Mesendoderm (in vitro differentiated cells): Measurements from ENCODE around the gene KCNA5.

ENCODE experiments used
- DNase-seq: peaks from one replicate; pipeline ENCODE4 v3.0.0; 2013
- H2AK5ac ChIP-seq: 2 replicates; pipeline ENCODE4 v1.6.1; 2013; ENCODE audit warnings: low read length, inconsistent platforms
- H2BK120ac ChIP-seq: 2 replicates; pipeline ENCODE4 v1.6.1; 2013; ENCODE audit warnings: low read depth, mild to moderate bottlenecking, low read length, moderate library complexity, mixed read lengths
- H2BK15ac ChIP-seq: replicated peaks from 2 replicates; pipeline ENCODE4 v1.6.1; 2013; ENCODE audit warnings: low read depth, mild to moderate bottlenecking, moderate library complexity
- H2BK5ac ChIP-seq: 2 replicates; pipeline ENCODE4 v1.6.1; 2013; ENCODE audit warnings: low read length, inconsistent platforms
- H3K18ac ChIP-seq: 2 replicates; pipeline ENCODE4 v1.6.1; 2013; ENCODE audit warnings: mild to moderate bottlenecking, low read length, mixed read lengths
- H3K23ac ChIP-seq: one replicate; pipeline ENCODE4 v1.6.1; 2013; ENCODE audit warnings: low read length
- H3K27ac ChIP-seq: 2 replicates; pipeline ENCODE4 v1.5.1; 2013; ENCODE audit warnings: low read depth, mild to moderate bottlenecking, inconsistent platforms, low read length, moderate library complexity
- H3K27me3 ChIP-seq: 2 replicates; pipeline ENCODE4 v1.6.1; 2013; ENCODE audit warnings: low read length, control low read depth, mild to moderate bottlenecking, inconsistent platforms; ENCODE audit not compliant: insufficient read depth, poor library complexity
- H3K36me3 ChIP-seq: 2 replicates; pipeline ENCODE4 v1.6.1; 2013; ENCODE audit warnings: low read length, inconsistent platforms; ENCODE audit not compliant: control insufficient read depth, insufficient read depth
- H3K4ac ChIP-seq: one replicate; pipeline ENCODE4 v1.6.1; 2013; ENCODE audit warnings: low read depth, mild to moderate bottlenecking, low read length, moderate library complexity
- H3K4me1 ChIP-seq: 2 replicates; pipeline ENCODE4 v1.6.1; 2013; ENCODE audit warnings: low read depth, low read length, inconsistent platforms; ENCODE audit not compliant: control insufficient read depth
- H3K4me2 ChIP-seq: 2 replicates; pipeline ENCODE4 v1.6.1; 2013; ENCODE audit warnings: low read length
- H3K4me3 ChIP-seq: 2 replicates; pipeline ENCODE4 v1.5.1; 2013; ENCODE audit warnings: mild to moderate bottlenecking, low read length
- H3K56ac ChIP-seq: one replicate; pipeline ENCODE4 v1.6.1; 2013; ENCODE audit warnings: low read length
- H3K79me1 ChIP-seq: 2 replicates; pipeline ENCODE4 v1.6.1; 2013; ENCODE audit warnings: low read length, inconsistent platforms
- H3K79me2 ChIP-seq: 2 replicates; pipeline ENCODE4 v1.6.1; 2013; ENCODE audit warnings: mild to moderate bottlenecking, low read length; ENCODE audit not compliant: control insufficient read depth, insufficient read depth
- H3K9ac ChIP-seq: 2 replicates; pipeline ENCODE4 v1.6.1; 2013; ENCODE audit warnings: low read length, inconsistent platforms
- H4K5ac ChIP-seq: one replicate; pipeline ENCODE4 v1.6.1; 2013; ENCODE audit warnings: low read length
- H4K8ac ChIP-seq: one replicate; pipeline ENCODE4 v1.6.1; 2013; ENCODE audit warnings: low read depth, mild to moderate bottlenecking, control low read depth, low read length, moderate library complexity
- WGBS: extraction: QIAGEN DNeasy Blood & Tissue Kit; methylation state at CpG from one replicate; pipeline ENCODE4 v1.1.7; 2013; ENCODE audit warnings: low lambda C conversion rate, missing lambda C conversion rate; ENCODE audit not compliant: insufficient coverage; ENCODE audit errors: extremely low coverage; 5-methylcytosine and 5-hydroxymethylcytosine counted together

Gene KCNA5

DNA sequence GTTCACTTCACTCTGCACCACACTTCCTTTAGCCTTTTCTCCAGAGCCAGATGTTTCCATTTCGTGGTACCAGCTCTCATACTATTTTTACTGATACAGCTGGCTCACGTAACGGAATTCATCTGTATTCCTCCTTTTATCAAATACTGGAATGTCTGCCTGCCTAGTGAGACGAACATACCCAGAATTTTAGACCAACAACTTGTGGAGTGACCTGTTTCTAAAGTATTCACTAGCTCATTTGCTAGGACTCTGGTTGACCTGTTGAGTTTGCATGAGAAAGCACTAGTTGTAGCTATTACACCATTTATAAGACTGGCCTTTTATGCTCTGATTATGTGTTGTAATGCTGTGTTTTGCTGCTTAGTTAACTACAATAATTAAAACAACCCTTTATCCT lies 22.6 kb downstream of the KCNA5 start:
- DNase-seq, result no peak
- Histone ChIP-seq H4K5ac (no peak overlapping the region), H3K9ac (no peak overlapping the region), H3K27me3 (no peaks in the 10 kb centered on the region), H3K4me3 (no peak overlapping the region), H2BK120ac (no peak overlapping the region), H3K56ac (no peak overlapping the region), H2BK15ac (no peak overlapping the region), H3K36me3 (no peaks in the 10 kb centered on the region), H3K4me2 (no peak overlapping the region), H3K18ac (no peak overlapping the region), H3K79me1 (no peaks in the 10 kb centered on the region), H3K79me2 (no peaks in the 10 kb centered on the region), H2BK5ac (no peak overlapping the region), H3K27ac (no peak overlapping the region), H3K4ac (no peak overlapping the region), H3K4me1 (peaks cover 9% of the 10 kb centered on the region), H3K23ac (no peak overlapping the region), H4K8ac (no peak overlapping the region), H2AK5ac (no peak overlapping the region)
- no CpG with 5 or more reads among the region's 4 CpGs for WGBS

DNA sequence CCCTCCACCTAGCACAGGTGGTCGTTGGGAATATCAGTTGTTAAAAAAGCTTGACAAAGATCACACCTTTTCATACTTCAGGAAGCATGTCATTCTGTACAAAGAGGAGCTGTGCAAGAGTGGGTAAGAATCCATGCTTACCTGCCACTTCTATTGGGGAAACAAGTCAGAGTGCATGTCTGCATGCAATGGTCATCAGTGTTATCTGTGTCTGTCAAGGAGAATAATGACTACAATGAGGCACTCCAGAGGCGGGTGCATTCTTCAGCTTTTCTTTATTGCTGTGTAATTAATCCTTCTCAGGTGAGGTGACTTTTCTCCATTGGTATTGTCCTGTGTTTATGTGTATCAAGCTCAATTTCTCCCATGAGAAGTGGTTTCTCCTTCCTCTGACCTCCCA lies 24.4 kb downstream of the KCNA5 start:
- Histone ChIP-seq H3K18ac (no peak overlapping the region), H3K79me1 (no peaks in the 10 kb centered on the region), H3K4me1 (peaks cover 9% of the 10 kb centered on the region), H3K4ac (no peak overlapping the region), H2BK15ac (no peak overlapping the region), H3K4me3 (no peak overlapping the region), H2BK120ac (no peak overlapping the region), H2BK5ac (no peak overlapping the region), H2AK5ac (no peak overlapping the region), H3K56ac (no peak overlapping the region), H3K79me2 (no peaks in the 10 kb centered on the region), H3K36me3 (no peaks in the 10 kb centered on the region), H3K4me2 (no peak overlapping the region), H4K5ac (no peak overlapping the region), H3K27ac (no peak overlapping the region), H4K8ac (no peak overlapping the region), H3K23ac (no peak overlapping the region), H3K27me3 (no peaks in the 10 kb centered on the region), H3K9ac (no peak overlapping the region)
- no CpG with 5 or more reads among the region's 2 CpGs for WGBS
- no peak for DNase-seq

GRCh38 chr12:5068619-5069018 lies 24.9 kb downstream of the KCNA5 start:
- no peaks in the 10 kb centered on the region for H3K36me3 ChIP-seq
- no peak overlapping the region for H2BK5ac ChIP-seq
- no peak overlapping the region for H3K23ac ChIP-seq
- H2AK5ac ChIP-seq, result no peak overlapping the region
- no peaks in the 10 kb centered on the region for H3K79me1 ChIP-seq
- no peak overlapping the region for H2BK15ac ChIP-seq
- no CpG with 5 or more reads among the region's 1 CpG for WGBS
- no peaks in the 10 kb centered on the region for H3K27me3 ChIP-seq
- no peak overlapping the region for H3K56ac ChIP-seq
- H4K8ac ChIP-seq, result no peak overlapping the region
- peaks cover 9% of the 10 kb centered on the region for H3K4me1 ChIP-seq
- no peaks in the 10 kb centered on the region for H3K79me2 ChIP-seq
- no peak for DNase-seq
- no peak overlapping the region for H3K9ac ChIP-seq
- H3K4me3 ChIP-seq, result no peak overlapping the region
- no peak overlapping the region for H4K5ac ChIP-seq
- H3K18ac ChIP-seq, result no peak overlapping the region
- H2BK120ac ChIP-seq, result no peak overlapping the region
- H3K27ac ChIP-seq, result no peak overlapping the region
- H3K4me2 ChIP-seq, result no peak overlapping the region
- no peak overlapping the region for H3K4ac ChIP-seq

GRCh38 chr12:5070090-5070489 lies 26.4 kb downstream of the KCNA5 start:
- H3K56ac ChIP-seq, result no peak overlapping the region
- no peak overlapping the region for H2BK120ac ChIP-seq
- no peaks in the 10 kb centered on the region for H3K27me3 ChIP-seq
- H4K8ac ChIP-seq, result no peak overlapping the region
- H3K4me3 ChIP-seq, result no peak overlapping the region
- H3K79me2 ChIP-seq, result no peaks in the 10 kb centered on the region
- no peak overlapping the region for H4K5ac ChIP-seq
- H2AK5ac ChIP-seq, result no peak overlapping the region
- H3K4me1 ChIP-seq, result peaks cover 9% of the 10 kb centered on the region
- no peak overlapping the region for H3K23ac ChIP-seq
- peak; percentile 58 for DNase-seq
- no peak overlapping the region for H2BK5ac ChIP-seq
- H3K36me3 ChIP-seq, result no peaks in the 10 kb centered on the region
- no peak overlapping the region for H3K9ac ChIP-seq
- no peak overlapping the region for H3K4ac ChIP-seq
- WGBS, result no CpG with 5 or more reads among the region's 3 CpGs
- H3K79me1 ChIP-seq, result no peaks in the 10 kb centered on the region
- no peak overlapping the region for H3K4me2 ChIP-seq
- H2BK15ac ChIP-seq, result no peak overlapping the region
- H3K18ac ChIP-seq, result no peak overlapping the region
- H3K27ac ChIP-seq, result no peak overlapping the region

GRCh38 chr12:5071496-5071895 lies 27.8 kb downstream of the KCNA5 start:
- no peaks in the 10 kb centered on the region for H3K27me3 ChIP-seq
- peaks cover 9% of the 10 kb centered on the region for H3K4me1 ChIP-seq

GRCh38 chr12:5072311-5072710 lies 28.6 kb downstream of the KCNA5 start:
- WGBS, result no CpG with 5 or more reads among the region's 5 CpGs

More at GRCh38 chr12:5071496-5071895, 27.8 kb downstream of the KCNA5 start:
- H3K23ac ChIP-seq, result no peak overlapping the region
- H3K79me2 ChIP-seq, result no peaks in the 10 kb centered on the region
- H3K4me3 ChIP-seq, result no peak overlapping the region
- no peak overlapping the region for H2AK5ac ChIP-seq
- H3K18ac ChIP-seq, result peak overlapping the region; percentile 77
- no CpG with 5 or more reads among the region's 4 CpGs for WGBS
- H2BK15ac ChIP-seq, result no peak overlapping the region
- no peak overlapping the region for H3K27ac ChIP-seq
- H3K36me3 ChIP-seq, result no peaks in the 10 kb centered on the region
- peak; percentile 56 for DNase-seq
- no peak overlapping the region for H3K9ac ChIP-seq
- H4K8ac ChIP-seq, result no peak overlapping the region
- no peak overlapping the region for H3K4me2 ChIP-seq
- no peak overlapping the region for H2BK120ac ChIP-seq
- H3K79me1 ChIP-seq, result no peaks in the 10 kb centered on the region
- no peak overlapping the region for H2BK5ac ChIP-seq
- no peak overlapping the region for H3K4ac ChIP-seq
- H4K5ac ChIP-seq, result no peak overlapping the region
- peak overlapping the region; percentile 31 for H3K56ac ChIP-seq

More at GRCh38 chr12:5072311-5072710, 28.6 kb downstream of the KCNA5 start:
- no peak for DNase-seq
- Histone ChIP-seq H3K27ac (no peak overlapping the region), H2BK120ac (no peak overlapping the region), H2BK15ac (no peak overlapping the region), H2AK5ac (no peak overlapping the region), H4K5ac (no peak overlapping the region), H3K27me3 (no peaks in the 10 kb centered on the region), H3K4ac (no peak overlapping the region), H3K79me1 (no peaks in the 10 kb centered on the region), H4K8ac (no peak overlapping the region), H3K36me3 (no peaks in the 10 kb centered on the region), H3K56ac (no peak overlapping the region), H3K79me2 (no peaks in the 10 kb centered on the region), H3K23ac (no peak overlapping the region), H3K18ac (peak overlapping the region; percentile 61), H3K9ac (no peak overlapping the region), H2BK5ac (no peak overlapping the region), H3K4me3 (no peak overlapping the region), H3K4me1 (peaks cover 9% of the 10 kb centered on the region), H3K4me2 (no peak overlapping the region)
